Body of pancreas (tissue), 4 donors: ENCODE results near the gene DAB2.

ENCODE experiments used
- CTCF ChIP-seq, 7 experiments: fragments of 450-650 bp in 4 of 7; fragments of 200-600 bp in 3 of 7; sonication (generic) in 3 of 7; IDR thresholded peaks; one replicate each; pipeline ENCODE4 v1.5.1; 2016 to 2019; ENCODE audit warnings: antibody characterized with exemption in 7 of 7
- POLR2A ChIP-seq, 3 donors: fragments of 450-650 bp; IDR thresholded peaks; one replicate each; pipeline ENCODE4 v1.6.1; 2016; ENCODE audit warnings: antibody characterized with exemption in 3 of 3, mild to moderate bottlenecking in 2 of 3

- TF ChIP-seq CTCF (IDR thresholded peaks at IDR 0.05) (no peak), POLR2A (IDR thresholded peaks at IDR 0.05) (no peak)
Measured at GRCh38 chr5:39379693-39380092, 45.1 kb downstream of the DAB2 start.
